Body of pancreas (tissue), 4 donors: ENCODE measurements around the gene KRT86. TPM values are rescaled to one million over a fixed set of nuclear protein-coding genes. Genes with fewer than 3 reads are reported as not detected.
A peak's percentile ranks its signal among the peaks of the same experiment; 100 is the strongest.

Experiments used
- ATAC-seq: fragments of 150-250 bp; one replicate; pipeline ENCODE4 v1.9.1; 2016
- DNase-seq, 4 donors: peaks; one replicate each; pipeline ENCODE4 v3.0.0-alpha.2; 2019
- H3K27ac ChIP-seq, 4 donors: fragments of 200-600 bp; sonication (generic); 1 replicate in 3 of 4; 2 replicates in 1 of 4; pipeline versions ENCODE4 v1.5.1 to v1.6.1; 2016 to 2019; ENCODE audit warnings: mild to moderate bottlenecking in 1 of 4, mixed read lengths in 1 of 4, moderate library complexity in 1 of 4
- H3K27me3 ChIP-seq, 2 donors: fragments of 200-600 bp; sonication (generic); one replicate each; pipeline ENCODE4 v1.6.0; 2016; ENCODE audit warnings: mild to moderate bottlenecking in 1 of 2
- H3K36me3 ChIP-seq, 2 donors: fragments of 200-600 bp; sonication (generic); replicated peaks in 1 of 2; 2 replicates each; pipeline ENCODE4 v1.5.1; 2016; ENCODE audit warnings: low read depth in 2 of 2; ENCODE audit not compliant: insufficient read depth in 1 of 2
- H3K4me1 ChIP-seq: fragments of 200-600 bp; sonication (generic); one replicate; pipeline ENCODE4 v1.6.0; 2016
- H3K4me3 ChIP-seq, 2 donors: fragments of 200-600 bp; sonication (generic); 1 replicate in 1 of 2; 2 replicates in 1 of 2; pipeline ENCODE4 v1.5.1; 2016 to 2019
- H3K9me3 ChIP-seq, 3 donors: fragments of 200-600 bp; sonication (generic); 1 replicate in 2 of 3; 2 replicates in 1 of 3; pipeline ENCODE4 v1.5.1; 2016
- CTCF ChIP-seq, 7 experiments: fragments of 450-650 bp in 4 of 7; fragments of 200-600 bp in 3 of 7; sonication (generic) in 3 of 7; IDR thresholded peaks; one replicate each; pipeline ENCODE4 v1.5.1; 2016 to 2019; ENCODE audit warnings: antibody characterized with exemption in 7 of 7
- POLR2A ChIP-seq, 3 donors: fragments of 450-650 bp; IDR thresholded peaks; one replicate each; pipeline ENCODE4 v1.6.1; 2016; ENCODE audit warnings: antibody characterized with exemption in 3 of 3, mild to moderate bottlenecking in 2 of 3
- WGBS, 2 donors: methylation state at CpG; one replicate each; pipeline ENCODE4 v1.1.5; 2017; 5-methylcytosine and 5-hydroxymethylcytosine counted together
- intact Hi-C: fragments of 100-400 bp; cut with DNase I; formaldehyde crosslinking; loops from one replicate; pipeline ENCODE4 v1.15.1; 2023
- total RNA-seq, 2 donors: library from RNA; depleted of rRNA; stranded (reverse); fragments of >200 nt; gene quantifications; one replicate each; pipeline ENCODE4 v1.1.0, GENCODE V29; 2016

The KRT86 gene
- total RNA-seq, 2 donors from 2014 or later = 1.8 to 8.6 TPM

- H3K36me3 ChIP-seq = no peaks in the 10 kb centered on the region
- ATAC-seq (no peak), DNase-seq (peak in 1 of 4 donors; percentile 16)
- H3K9me3 ChIP-seq = no peaks in the 10 kb centered on the region
- no peak for TF ChIP-seq POLR2A (IDR thresholded peaks at IDR 0.05)
- TF ChIP-seq CTCF (IDR thresholded peaks at IDR 0.05) = no peak
- H3K4me1 ChIP-seq = peaks cover 88% of the 10 kb centered on the region
- no peak overlapping the region for H3K4me3 ChIP-seq
- H3K27me3 ChIP-seq = no peaks in the 10 kb centered on the region
- H3K27ac ChIP-seq = peak overlapping the region; percentile 92 to 99 (median 95)
- intact Hi-C loops = no loop called here
- WGBS, 2 donors = 65 to 84% methylated on average over 7 of the region's 7 CpGs
Observed at GRCh38 chr12:52245962-52246569, 28.4 kb upstream of the KRT86 start.

GRCh38 chr12:52246720-52247621 lies 27.5 kb upstream of the KRT86 start:
- Histone ChIP-seq H3K9me3 (no peaks in the 10 kb centered on the region), H3K36me3 (no peaks in the 10 kb centered on the region), H3K27me3 (no peaks in the 10 kb centered on the region), H3K4me3 (no peak overlapping the region), H3K4me1 (peaks cover 97% of the 10 kb centered on the region), H3K27ac (peak overlapping the region; percentile 92 to 99 (median 95))
- TF ChIP-seq POLR2A (IDR thresholded peaks at IDR 0.05) = peak; percentile 47 to 91 (median 83)
- no peak for TF ChIP-seq CTCF (IDR thresholded peaks at IDR 0.05)
- DNase-seq (peak; percentile 86 to 95 (median 90)), ATAC-seq (peak; percentile 76)
- 16 to 24% methylated on average over 10 of the region's 10 CpGs for WGBS, 2 donors
- intact Hi-C loops = no loop called here

GRCh38 chr12:52247622-52248540 lies 26.6 kb upstream of the KRT86 start:
- no peaks in the 10 kb centered on the region for H3K27me3 ChIP-seq
- no peaks in the 10 kb centered on the region for H3K9me3 ChIP-seq
- H3K4me1 ChIP-seq = peaks cover 100% of the 10 kb centered on the region
- ATAC-seq (no peak), DNase-seq (peak in 1 of 4 donors; percentile 29)
- intact Hi-C loops = no loop called here
- H3K27ac ChIP-seq = peak overlapping the region; percentile 92 to 99 (median 95)
- TF ChIP-seq POLR2A (IDR thresholded peaks at IDR 0.05) = peak in 1 of 3 donors; percentile 2
- no peak for TF ChIP-seq CTCF (IDR thresholded peaks at IDR 0.05)
- H3K36me3 ChIP-seq = no peaks in the 10 kb centered on the region
- WGBS, 2 donors = 11 to 39% methylated on average over 8 to 10 of the region's 10 CpGs
- no peak overlapping the region for H3K4me3 ChIP-seq

GRCh38 chr12:52248541-52249461 lies 25.6 kb upstream of the KRT86 start:
- Histone ChIP-seq H3K4me1 (peaks cover 91% of the 10 kb centered on the region), H3K9me3 (no peaks in the 10 kb centered on the region), H3K27ac (peak overlapping the region; percentile 92 to 99 (median 95)), H3K27me3 (no peaks in the 10 kb centered on the region), H3K4me3 (no peak overlapping the region), H3K36me3 (no peaks in the 10 kb centered on the region)
- TF ChIP-seq CTCF (IDR thresholded peaks at IDR 0.05) (no peak), POLR2A (IDR thresholded peaks at IDR 0.05) (peak; percentile 63 to 96 (median 90))
- DNase-seq (peak; percentile 94 to 97 (median 96)), ATAC-seq (peak; percentile 71)
- intact Hi-C loops = no loop called here
- WGBS, 2 donors = 61 to 69% methylated on average over 7 to 18 of the region's 18 CpGs
